PC-3 (cell line): ENCODE measurements around the gene TRRAP.

Experiments
- EZH2 ChIP-seq: fragments of 300-600 bp; sonication (generic); IDR thresholded peaks from one replicate; pipeline ENCODE4 v1.6.1; 2017; ENCODE audit warnings: antibody characterized with exemption, mild to moderate bottlenecking, low read length; ENCODE audit not compliant: unreplicated experiment
- EZH2phosphoT487 ChIP-seq: fragments of 300-600 bp; sonication (generic); IDR thresholded peaks from 2 replicates; pipeline ENCODE4 v1.6.1; 2018; ENCODE audit warnings: mild to moderate bottlenecking, antibody characterized with exemption, low read length, borderline replicate concordance
- TF ChIP-seq, protein P1 (sequence below): fragments of 300-600 bp; sonication (generic); conservative IDR thresholded peaks from 2 replicates; pipeline ENCODE4 v1.5.1; 2017; ENCODE audit warnings: antibody characterized with exemption, low read depth, mild to moderate bottlenecking, low read length

DNA sequence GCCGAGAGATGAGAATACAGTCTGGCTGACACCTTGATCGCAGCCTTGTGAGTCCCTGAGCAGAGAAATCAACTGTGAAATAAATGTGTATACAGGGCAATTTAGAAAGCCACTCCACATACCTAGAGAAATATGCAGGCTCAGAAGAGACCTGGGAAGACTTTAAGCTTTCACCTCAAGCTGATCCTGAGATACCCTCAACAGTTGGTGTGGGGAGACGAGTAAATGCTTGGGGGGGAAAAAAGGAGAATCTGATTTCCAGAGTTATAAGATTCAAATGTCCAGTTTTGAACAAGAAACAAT is 142.0 kb downstream of the TRRAP start:
- TF ChIP-seq, protein P1, sequence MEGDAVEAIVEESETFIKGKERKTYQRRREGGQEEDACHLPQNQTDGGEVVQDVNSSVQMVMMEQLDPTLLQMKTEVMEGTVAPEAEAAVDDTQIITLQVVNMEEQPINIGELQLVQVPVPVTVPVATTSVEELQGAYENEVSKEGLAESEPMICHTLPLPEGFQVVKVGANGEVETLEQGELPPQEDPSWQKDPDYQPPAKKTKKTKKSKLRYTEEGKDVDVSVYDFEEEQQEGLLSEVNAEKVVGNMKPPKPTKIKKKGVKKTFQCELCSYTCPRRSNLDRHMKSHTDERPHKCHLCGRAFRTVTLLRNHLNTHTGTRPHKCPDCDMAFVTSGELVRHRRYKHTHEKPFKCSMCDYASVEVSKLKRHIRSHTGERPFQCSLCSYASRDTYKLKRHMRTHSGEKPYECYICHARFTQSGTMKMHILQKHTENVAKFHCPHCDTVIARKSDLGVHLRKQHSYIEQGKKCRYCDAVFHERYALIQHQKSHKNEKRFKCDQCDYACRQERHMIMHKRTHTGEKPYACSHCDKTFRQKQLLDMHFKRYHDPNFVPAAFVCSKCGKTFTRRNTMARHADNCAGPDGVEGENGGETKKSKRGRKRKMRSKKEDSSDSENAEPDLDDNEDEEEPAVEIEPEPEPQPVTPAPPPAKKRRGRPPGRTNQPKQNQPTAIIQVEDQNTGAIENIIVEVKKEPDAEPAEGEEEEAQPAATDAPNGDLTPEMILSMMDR: no peak
- TF ChIP-seq EZH2phosphoT487 (no peak), EZH2 (no peak)
